NCI-H345 treated with DMSO at 0.1 percent for 48 hours (cell line): ENCODE results near the gene ZSCAN1.
A peak's percentile ranks its signal among the peaks of the same experiment; 100 is the strongest.

Experiments
- DNase-seq: peaks from one replicate; lab custom pipeline; 2025; ENCODE audit not compliant: unreplicated experiment; lab: John Stamatoyannopoulos, UW

Gene ZSCAN1

GRCh38 chr19:58040751-58041525, 7.1 kb downstream of the ZSCAN1 start:
- DNase-seq = no peak

DNA sequence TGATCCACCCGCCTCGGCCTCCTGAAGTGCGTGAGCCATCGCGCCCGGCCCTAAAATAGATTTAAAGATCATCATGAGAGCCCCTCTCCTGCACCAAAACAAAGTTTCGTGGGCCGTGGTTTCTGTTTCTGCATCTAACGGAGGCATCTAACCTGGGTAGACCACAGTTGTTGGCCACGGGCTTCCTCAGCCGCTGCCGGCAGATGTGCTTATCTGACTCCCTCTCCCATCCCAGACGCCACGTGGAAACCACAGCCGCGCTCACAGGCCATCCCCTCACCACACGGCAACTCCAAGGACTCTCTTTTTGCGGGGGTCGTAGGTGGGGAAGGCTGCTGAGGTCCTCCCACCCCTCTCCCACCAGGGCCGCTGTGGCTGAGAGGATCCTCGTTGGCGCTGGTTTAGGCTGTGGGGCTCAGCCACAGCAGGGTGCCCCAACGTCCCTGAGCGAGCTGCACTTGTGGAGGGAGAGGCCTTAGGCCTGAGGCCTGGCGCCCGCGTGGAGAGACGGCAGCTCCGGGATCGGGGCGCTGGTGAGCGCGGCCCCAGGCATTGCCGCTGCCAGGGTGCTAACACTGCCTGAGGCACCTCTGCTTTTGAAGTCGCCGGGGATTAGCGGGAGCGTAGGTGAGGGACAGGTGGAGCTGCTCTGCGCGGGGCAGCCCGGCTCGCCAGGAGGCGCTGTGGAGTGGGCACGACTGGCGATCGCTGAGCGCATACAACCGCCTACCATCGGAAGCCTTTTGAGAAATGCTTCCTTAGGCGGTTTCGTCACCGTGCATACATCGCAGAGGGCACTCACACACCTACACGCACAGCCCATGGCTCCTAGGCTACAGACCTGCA, 8.9 kb downstream of the ZSCAN1 start:
- no peak for DNase-seq

DNA sequence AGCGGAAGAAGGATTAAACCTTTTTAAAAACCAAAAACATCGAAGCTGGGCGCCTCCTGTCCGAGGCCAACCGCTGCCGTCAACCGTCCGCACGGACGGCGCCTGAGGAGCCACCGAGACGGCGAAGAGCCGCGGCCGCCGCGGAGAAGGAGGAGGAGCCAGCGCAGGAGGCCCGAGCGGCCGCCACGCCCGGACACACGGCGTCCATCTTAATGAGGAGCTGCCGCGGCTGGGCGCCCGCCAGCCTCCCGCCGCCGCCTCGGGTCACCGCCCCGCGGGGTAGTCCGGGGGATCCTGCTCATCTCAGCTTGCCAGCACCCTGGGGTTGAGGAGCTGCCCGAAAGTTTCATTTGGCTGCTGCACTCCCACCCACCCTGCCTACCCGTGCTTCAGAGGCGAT, 10.6 kb downstream of the ZSCAN1 start:
- DNase-seq = no peak

DNA sequence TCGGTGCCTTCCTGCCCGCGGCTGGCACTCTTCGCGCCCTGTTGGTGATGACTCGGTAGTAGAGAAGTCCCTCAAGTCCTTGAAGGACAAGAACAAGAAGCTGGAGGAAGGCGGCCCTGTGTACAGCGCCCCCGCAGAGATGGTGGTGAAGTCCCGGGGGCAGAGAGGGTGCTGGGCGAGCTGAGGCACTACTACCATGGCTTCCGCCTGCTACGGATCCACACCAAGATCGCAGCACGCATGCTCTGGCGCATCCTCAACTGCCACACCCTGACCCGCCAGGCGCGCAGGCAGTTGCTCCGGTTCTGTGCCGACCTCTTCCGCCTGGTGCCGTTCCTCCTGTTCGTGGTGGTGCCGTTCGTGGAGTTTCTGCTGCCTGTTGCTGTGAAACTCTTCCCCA, 11.1 kb downstream of the ZSCAN1 start:
- no peak for DNase-seq

DNA sequence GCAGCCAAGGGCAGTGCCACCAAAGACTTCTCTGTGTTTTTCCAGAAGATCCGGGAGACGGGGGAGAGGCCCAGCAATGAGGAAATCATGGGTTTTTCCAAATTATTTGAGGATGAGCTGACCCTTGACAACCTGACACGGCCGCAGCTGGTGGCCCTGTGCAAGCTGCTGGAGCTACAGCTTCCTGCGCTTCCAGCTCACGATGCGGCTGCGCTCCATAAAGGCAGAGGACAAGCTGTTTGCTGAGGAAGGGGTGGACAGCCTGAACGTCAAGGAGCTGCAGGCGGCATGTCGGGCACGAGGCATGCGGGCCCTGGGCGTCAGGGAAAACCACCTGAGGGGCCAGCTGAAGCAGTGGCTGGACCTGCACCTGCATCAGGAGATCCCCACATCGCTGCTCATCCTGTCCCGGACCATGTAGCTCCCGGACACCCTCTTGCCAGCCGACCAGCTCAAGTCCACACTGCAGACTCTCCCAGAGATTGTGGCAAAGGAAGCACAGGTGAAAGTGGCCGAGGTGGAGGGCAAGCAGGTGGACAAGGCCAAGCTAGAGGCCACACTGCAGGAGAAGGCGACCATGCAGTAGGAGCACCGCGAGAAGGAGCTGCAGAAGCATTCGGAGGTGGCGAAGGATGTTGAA, 11.7 kb downstream of the ZSCAN1 start:
- DNase-seq = no peak

GRCh38 chr19:58046856-58047255, 13.0 kb downstream of the ZSCAN1 start:
- no peak for DNase-seq

DNA sequence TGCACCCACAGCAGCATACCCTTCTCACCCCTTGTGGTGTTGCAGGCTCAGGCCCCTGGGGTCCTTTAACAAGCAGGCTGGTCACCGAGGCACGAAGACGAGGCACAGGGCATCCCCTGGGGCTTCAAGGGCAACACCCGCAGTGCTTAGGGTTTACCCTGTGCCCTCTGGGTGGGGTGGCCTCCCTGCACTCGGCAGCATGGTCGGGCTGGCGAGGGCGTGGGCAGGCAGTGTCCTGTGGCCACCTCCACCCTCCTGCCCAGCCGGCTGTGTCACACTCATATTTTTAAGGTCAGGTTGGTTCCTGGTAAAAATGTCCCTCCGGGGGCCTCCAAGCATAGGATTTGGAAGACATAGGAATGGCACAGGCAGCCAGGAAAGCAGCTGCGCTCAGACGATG, 13.8 kb downstream of the ZSCAN1 start:
- no peak for DNase-seq

GRCh38 chr19:58052256-58052655, 18.4 kb downstream of the ZSCAN1 start:
- DNase-seq = no peak

DNA sequence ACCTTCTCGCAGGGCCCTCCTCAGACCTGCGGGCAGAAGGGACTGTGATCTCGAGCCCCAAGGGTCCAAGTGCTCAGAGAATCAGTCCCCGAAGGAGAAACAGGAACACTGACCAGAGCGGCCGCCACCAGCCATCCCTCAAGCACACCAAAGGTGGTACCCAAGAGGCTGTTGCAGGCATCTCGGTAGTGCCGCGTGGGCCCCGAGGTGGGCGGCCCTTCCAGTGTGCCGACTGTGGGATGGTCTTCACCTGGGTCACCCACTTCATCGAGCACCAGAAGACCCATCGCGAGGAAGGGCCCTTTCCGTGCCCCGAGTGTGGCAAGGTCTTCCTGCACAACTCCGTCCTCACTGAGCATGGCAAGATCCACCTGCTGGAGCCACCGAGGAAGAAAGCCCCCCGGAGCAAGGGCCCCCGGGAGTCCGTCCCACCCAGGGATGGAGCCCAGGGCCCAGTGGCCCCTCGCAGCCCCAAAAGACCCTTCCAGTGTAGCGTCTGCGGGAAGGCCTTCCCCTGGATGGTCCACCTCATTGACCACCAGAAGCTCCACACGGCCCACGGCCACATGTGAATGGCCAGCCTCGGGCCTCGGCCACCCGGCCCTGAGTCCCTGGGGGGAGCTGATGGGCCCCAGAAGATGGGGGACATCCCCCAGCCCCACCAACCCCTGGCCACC, 19.8 kb downstream of the ZSCAN1 start:
- no peak for DNase-seq

GRCh38 chr19:58054901-58055874, 21.4 kb downstream of the ZSCAN1 start:
- no peak for DNase-seq

- DNase-seq = no peak
These were observed 22.4 kb downstream of the ZSCAN1 start for GRCh38 chr19:58056261-58056660.

DNA sequence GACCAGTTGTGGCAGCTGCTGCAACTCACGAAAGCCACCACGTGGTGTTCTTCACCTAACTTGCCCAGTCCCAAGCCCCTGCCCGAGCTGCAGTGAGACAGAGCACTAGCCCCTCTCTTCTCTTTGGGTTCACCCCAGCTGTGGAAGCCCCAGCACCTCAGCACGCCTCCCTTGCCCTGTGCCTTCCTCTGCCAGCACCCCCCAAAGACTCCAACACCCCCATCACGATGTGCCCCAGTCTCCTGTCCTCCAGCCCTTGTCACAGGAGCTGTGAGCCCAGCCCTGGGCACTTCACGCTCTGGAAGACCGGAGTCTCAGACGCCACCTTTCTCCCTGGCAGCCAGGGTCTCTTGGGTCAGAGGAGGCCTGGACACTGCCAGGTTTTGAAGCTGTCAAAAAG, 23.0 kb downstream of the ZSCAN1 start:
- DNase-seq = no peak

DNA sequence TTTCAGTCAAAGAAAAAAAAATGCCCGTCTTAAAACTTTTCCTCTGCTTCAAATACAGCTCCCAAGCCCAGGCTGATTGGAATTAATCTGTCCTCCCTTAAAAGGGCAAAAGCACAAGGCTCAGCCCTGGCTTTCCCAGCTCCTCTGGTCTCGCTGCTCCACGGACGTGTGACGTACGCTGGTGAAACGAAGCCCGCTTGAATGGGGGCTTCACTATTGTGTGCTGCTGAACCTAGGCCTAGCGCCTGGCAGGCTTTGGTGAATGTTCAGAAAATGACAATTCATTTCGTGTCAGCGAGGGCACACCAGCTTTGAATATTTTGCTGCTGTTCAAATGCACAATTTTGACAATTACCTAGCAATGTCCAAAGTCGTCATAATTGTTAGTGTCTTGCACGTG, 24.6 kb downstream of the ZSCAN1 start:
- no peak for DNase-seq

- DNase-seq = peak; percentile 64
These were observed 25.3 kb downstream of the ZSCAN1 start, which contains the start of gene ZNF135 for GRCh38 chr19:58059003-58059670. Gene ZNF135 (plus strand): TSS chr19:58059282. CDS start chr19:58060003, 721 bp downstream.

DNA sequence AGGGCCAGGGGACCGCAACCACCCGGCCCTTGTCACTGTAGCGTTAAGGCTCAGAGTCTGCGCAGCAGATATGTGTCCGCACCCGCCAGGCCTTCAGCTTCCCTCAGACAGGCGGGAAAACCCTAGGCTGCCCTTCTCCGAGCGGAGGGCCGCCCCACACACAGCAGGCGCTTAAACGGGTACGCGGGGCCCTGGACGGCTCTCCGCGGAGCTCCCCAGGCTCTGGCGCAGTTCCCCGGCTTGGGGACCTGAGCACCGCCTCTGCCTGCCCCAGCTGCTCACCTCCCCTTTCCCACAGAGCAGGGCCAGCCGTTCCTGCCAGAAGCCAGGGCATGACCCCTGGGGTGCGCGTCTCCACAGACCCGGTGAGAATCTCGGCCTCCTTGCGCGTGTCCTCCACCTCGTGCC, 25.9 kb downstream of the ZSCAN1 start:
- DNase-seq = no peak

GRCh38 chr19:58060231-58060630, 26.4 kb downstream of the ZSCAN1 start:
- no peak for DNase-seq

DNA sequence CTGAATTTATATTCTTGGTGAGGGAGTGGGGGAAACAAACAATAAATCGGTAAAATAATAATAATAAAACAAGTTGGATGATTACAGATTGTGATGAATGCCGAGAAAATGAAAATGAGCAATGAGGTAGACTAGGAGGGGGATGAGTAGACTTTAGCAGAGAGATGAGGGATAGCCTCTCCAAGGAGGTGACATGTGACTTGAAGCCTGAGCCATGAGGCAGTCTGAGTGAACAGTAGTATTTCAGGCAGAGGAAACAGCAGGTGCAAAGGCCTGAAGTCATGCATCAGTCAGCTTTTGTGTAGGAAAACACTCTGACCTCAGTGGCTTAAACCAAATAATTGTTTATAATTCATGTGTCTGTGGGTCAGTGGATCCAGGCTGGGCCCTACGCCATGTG, 29.9 kb downstream of the ZSCAN1 start:
- DNase-seq = no peak

DNA sequence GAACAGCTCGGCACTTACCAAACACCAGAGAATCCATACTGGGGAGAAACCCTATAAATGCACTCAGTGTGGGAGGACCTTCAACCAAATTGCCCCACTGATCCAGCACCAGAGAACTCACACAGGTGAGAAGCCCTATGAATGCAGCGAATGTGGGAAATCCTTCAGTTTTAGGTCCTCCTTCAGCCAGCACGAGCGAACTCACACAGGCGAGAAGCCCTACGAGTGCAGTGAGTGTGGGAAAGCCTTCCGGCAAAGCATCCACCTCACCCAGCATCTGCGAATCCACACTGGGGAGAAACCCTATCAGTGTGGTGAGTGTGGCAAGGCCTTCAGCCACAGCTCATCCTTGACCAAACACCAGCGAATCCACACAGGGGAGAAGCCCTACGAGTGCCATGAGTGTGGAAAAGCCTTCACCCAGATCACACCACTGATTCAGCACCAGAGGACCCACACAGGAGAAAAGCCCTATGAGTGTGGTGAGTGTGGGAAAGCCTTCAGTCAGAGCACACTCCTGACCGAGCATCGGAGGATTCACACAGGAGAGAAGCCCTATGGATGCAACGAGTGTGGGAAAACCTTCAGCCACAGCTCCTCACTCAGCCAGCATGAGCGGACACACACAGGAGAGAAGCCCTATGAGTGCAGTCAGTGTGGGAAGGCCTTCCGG, 33.6 kb downstream of the ZSCAN1 start:
- no peak for DNase-seq

DNA sequence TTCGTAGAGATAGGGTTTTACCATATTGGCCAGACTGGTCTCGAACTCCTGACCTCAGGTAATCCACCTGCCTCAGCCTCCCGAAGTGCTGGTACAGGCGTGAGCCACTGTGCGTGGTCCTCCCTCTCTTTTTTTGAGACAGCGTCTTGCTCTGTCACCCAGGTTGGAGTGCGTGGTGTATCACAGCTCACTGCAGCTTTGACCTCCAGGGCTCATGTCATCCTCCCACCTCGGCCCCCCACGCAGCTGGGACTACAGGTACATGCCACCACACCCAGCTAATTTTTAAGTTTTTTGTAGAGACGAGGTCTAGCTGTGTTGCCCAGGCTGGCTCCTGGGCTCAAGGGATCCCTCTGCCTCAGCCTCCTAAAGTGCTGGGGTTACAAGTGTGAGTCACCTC, 46.0 kb downstream of the ZSCAN1 start:
- DNase-seq = no peak
